Jurkat, Clone E6-1 (cell line): ENCODE data around the gene LAMTOR4. TPM values are rescaled to one million over a fixed set of nuclear protein-coding genes. Genes with fewer than 3 reads are reported as not detected.

Experiments used
- DNase-seq: peaks from one replicate; pipeline ENCODE4 v3.0.0-alpha.2; 2011; ENCODE audit warnings: low read depth, low spot score
- H3K4me3 ChIP-seq: 2 replicates; pipeline ENCODE4 v1.5.1; 2011; ENCODE audit warnings: mild to moderate bottlenecking, low read length, control low read depth, moderate library complexity
- polyA plus RNA-seq: library from polyadenylated mRNA; unstranded; fragments of >200 nt; gene quantifications from one replicate; pipeline ENCODE4 v1.2.1, GENCODE V29; 2012; ENCODE audit warnings: missing spikeins; ENCODE audit not compliant: insufficient read length, insufficient read depth

LAMTOR4 gene
- 205 TPM for polyA plus RNA-seq

DNA sequence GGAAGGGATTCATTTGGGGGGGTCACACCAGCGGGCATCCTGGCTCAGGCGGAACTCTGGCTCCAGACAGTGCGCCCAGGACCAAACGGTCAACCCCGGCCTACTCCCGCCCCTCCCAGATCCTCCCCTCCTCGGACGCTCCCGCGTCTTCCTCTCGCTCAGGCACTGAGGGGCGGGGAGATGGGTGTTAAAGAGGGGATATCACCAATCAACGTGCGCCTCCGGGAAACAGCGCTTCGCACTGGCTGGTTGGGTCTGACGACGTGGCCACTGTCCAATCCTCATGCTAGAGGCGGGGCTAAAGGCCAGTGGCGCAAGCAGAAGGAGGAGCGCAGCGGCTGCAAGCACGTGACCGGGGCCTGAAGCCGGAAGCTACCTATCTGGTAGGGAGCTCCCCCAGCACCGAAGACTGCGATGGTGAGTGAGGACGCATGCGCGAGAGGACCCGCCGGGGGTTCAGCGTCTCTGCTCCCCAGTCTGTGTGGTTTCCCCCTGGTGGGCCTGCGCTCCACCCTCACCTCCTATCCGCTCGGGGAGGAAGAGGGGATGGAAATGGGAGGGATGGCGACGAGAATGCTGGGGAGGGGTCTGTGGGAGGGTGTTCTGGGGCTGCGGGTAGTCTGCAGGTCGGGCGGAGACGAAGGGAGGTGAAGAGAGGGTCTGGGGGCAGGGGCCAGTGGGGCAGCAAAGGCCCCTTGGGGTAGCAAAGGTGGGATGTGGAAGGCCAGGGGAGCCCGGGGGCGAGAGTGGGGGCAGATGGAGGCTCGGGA is at the start of gene LAMTOR4:
TSS of gene LAMTOR4 (plus strand) at position 360 of the 770 bp plus-strand sequence. CDS start at position 415, 55 bp downstream.
- peak; percentile 99 for DNase-seq
- H3K4me3 ChIP-seq, result peak within 1 kb of the TSS; percentile 86

- DNase-seq, result no peak
- H3K4me3 ChIP-seq, result peak overlapping the region; percentile 96
These were observed 49.3 kb upstream of the LAMTOR4 start for GRCh38 chr7:100099452-100099851.

DNA sequence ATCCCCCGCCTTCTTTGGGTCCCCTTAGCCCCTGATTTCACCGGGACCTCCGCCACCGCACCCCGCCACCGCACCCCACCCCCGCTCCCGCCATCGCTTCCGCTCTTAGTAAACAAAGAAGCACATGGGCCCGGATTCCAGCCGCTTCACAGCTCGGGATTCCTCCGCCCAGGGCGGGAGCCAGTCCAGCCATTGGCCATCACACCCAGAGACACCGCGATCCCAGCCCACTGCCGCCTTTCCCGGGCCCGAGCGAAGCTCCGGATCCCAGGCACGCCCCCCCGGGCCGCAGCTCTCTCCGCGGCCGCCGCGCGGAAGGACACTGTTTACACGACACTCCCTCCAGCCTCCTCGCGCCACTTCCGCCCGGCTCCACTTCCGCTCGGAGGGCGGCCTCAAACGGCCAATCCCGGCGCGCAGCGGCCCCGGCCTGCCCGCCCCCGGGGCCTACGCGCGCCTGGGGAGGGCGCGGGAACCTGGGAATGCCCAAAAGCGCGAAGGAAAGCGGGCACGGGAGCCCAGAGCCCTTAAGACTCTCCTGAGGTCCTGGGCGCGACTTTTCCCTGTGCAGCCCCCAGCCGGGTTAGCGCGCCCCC is 48.2 kb upstream of the LAMTOR4 start:
- peak; percentile 90 for DNase-seq

GRCh38 chr7:100101016-100101862 is 47.5 kb upstream of the LAMTOR4 start, which contains the start of the genes AP4M1 and MCM7:
AP4M1 (plus strand) TSS chr7:100101643; CDS start chr7:100101715, 72 bp downstream.
MCM7 (minus strand) TSS chr7:100101397; CDS start chr7:100101294, 103 bp downstream.
- H3K4me3 ChIP-seq, result peak within 1 kb of the TSS; percentile 96
- peak; percentile 95 for DNase-seq

More for the DNA sequence above, 48.2 kb upstream of the LAMTOR4 start:
- peak overlapping the region; percentile 96 for H3K4me3 ChIP-seq

DNA sequence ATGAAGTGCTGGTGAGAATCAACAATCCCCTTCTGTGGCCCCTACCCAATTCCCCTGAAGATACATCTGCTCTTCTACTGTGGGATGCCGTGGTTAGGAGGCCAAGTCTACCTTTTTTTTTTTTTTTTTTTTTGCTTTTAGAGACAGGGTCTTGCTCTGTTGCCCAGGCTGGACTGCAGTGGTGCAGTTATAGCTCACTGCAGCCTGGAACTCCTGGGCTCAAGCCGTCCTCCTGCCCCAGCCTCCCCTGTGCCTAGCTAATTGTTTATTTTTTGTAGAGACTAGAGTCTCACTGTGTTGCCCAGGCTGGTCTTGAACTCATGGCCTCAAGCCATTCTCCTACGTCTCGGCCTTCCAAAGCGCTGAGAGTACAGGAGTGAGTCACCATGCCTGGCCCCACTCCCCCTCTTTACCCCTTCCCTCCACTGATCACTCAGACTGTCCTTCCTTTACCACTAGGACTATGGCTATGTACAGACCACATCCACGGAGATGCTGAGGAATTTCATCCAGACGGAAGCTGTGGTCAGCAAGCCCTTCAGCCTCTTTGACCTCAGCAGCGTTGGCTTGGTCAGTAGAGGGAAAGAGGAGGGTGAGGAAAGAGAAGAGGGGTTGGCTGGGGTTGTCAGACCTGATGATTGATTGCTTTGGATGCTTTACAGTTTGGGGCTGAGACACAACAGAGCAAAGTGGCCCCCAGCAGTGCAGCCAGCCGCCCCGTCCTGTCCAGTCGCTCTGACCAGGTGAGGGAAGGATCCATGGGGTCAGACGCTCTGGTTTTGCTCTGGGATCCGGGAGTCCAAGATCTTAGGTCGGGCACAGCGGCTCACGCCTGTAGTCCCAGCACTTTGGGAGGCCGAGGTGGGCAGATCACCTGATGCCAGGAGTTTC is 45.5 kb upstream of the LAMTOR4 start:
- no peak for DNase-seq
- H3K4me3 ChIP-seq, result no peak overlapping the region

- no peak for DNase-seq
- no peak overlapping the region for H3K4me3 ChIP-seq
These were observed 43.2 kb upstream of the LAMTOR4 start for GRCh38 chr7:100105534-100105933.

DNA sequence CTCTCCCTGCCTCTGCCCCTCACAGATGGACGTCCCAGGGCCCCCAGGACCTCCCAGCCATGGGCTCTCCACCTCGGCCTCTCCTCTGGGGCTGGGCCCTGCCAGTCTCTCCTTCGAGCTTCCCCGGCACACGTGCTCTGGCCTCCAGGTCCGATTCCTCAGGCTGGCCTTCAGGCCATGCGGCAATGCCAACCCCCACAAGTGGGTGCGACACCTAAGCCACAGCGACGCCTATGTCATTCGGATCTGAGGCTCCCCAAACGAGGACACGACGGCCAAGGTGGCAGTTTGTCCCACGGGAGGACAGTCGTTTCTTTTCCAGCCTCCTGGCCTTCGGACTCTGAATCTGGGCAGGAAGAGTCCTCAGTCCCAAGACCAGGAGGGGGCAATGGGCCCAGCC is 42.1 kb upstream of the LAMTOR4 start:
- H3K4me3 ChIP-seq, result no peak overlapping the region
- no peak for DNase-seq

- DNase-seq, result no peak
- H3K4me3 ChIP-seq, result no peak overlapping the region
These were observed 41.5 kb upstream of the LAMTOR4 start for GRCh38 chr7:100107125-100107737.

DNA sequence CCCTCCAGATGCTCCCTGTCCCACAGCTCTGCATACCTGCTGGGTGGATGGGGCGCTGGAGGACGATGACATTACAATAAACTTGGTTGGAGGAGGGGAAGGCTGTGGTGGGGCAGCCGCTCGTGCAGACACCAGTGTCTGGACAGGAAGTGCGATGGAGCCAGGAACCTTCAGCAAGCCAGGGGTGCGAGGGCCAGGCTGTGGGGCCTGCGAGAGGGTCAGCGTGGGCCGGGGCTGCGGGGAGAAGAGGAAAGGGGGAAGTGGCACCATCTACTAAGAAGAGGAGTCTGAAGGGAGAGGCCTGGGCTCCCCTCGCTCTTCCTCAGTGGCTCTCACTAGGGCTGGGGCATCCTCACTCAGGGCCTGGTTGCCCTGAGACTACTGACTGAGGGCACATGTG is 40.8 kb upstream of the LAMTOR4 start:
- no peak overlapping the region for H3K4me3 ChIP-seq
- DNase-seq, result no peak

DNA sequence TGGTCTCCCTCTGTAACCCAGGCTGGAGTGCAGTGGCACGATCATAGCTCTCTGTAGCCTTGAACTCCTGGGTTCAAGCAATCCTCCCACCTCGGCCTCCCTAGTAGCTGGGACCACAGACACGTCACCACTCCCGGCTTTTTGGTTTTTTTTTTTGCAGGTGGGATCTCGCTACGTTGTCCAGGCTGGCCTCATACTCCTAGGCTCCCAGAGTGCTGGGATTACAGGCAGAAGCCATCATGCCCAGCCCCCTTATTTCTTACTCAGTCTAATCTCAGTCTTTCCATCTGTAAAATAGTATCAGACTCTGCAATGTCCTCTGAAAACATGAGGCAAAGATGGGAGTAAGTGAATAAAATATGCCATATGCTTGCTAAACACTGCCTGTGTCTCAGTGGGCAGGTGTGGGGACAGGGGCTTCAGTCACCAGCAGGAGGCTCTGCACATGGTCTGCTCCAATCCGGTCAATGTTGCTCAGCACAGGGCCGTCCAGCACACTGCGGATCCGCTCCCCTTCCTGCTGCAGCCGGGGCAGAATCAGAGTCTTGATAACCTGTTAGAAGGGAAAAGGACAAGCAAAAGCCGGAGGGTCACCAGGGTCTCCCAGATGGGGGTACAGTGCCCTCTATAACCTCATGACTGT is 39.1 kb upstream of the LAMTOR4 start:
- no peak overlapping the region for H3K4me3 ChIP-seq
- DNase-seq, result no peak

DNA sequence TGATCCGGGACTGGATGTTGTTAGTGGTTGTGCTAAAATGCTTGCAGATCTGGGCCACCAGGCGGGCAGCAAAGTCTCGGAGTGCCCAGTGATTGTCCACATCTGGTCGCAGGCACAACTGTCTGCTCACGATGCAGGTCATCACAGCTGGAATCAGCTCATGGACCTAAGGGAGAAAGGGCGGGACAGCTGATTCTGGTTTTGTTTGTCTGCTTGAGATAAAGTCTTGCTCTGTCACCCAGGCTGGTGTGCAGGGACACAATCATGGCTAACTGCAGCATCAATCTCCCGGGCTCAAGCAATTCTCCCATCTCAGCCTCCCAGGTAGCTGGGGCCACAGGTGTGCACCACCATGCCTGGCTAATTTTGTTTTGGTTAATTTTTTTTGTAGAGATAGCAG is 37.6 kb upstream of the LAMTOR4 start:
- no peak for DNase-seq
- no peak overlapping the region for H3K4me3 ChIP-seq

DNA sequence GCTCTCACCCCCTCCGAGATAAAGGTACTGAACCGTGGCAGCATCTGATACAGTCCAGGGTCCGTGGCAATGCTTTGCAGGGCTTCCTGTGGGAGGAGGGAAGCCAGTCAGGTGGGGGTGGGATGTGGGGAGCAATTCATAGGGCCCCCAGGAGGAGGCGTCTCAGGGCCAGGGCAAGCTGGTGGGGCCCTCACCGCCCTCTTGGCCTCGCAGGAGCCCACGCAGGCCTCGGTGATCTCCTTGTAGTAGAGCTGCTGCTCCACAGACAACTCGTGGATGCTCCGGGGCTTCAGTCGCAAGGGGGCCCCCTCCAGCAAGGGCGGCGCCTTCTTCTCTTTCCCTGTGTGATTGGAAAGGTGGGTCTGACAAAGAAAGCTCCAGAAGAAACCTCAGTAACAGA is 36.8 kb upstream of the LAMTOR4 start:
- no peak overlapping the region for H3K4me3 ChIP-seq
- no peak for DNase-seq

- no peak overlapping the region for H3K4me3 ChIP-seq
- DNase-seq, result no peak
These were observed 33.7 kb upstream of the LAMTOR4 start for GRCh38 chr7:100115026-100115425.

GRCh38 chr7:100118388-100119071 is 30.2 kb upstream of the LAMTOR4 start:
- H3K4me3 ChIP-seq, result peak overlapping the region; percentile 80
- no peak for DNase-seq

- DNase-seq, result peak; percentile 96
- peak within 1 kb of the TSS; percentile 80 for H3K4me3 ChIP-seq
These were observed 29.4 kb upstream of the LAMTOR4 start, which contains the start of the genes CNPY4 and TAF6 for GRCh38 chr7:100119072-100119969. CNPY4 (plus strand) TSS chr7:100119634; CDS start chr7:100119745, 111 bp downstream. TAF6 (minus strand) TSS chr7:100119358; CDS start chr7:100114209, 5,149 bp downstream.
